B cell (primary cell): ENCODE data around the gene HTRA1. TPM values are rescaled to one million over a fixed set of nuclear protein-coding genes. Genes with fewer than 3 reads are reported as not detected.

ENCODE experiments used
- ATAC-seq: fragments of 200-7000 bp; cut with Tn5 transposase; one replicate; pipeline ENCODE4 v1.10.0; 2021; ENCODE audit warnings: low read depth, mild to moderate bottlenecking, moderate number of reproducible peaks, moderate library complexity
- CTCF ChIA-PET: fragments of 350-600 bp; sonication (Branson Sonifier 250); formaldehyde crosslinking; loops from one replicate; lab custom pipeline; 2021; ENCODE audit warnings: antibody characterized with exemption, inconsistent platforms; lab: Charles Lee
- POLR2A ChIA-PET: fragments of 350-600 bp; sonication (Branson Sonifier 250); formaldehyde crosslinking; loops from one replicate; lab custom pipeline; 2021; ENCODE audit warnings: antibody characterized with exemption; lab: Charles Lee
- DNase-seq: peaks from one replicate; pipeline ENCODE4 v3.0.0; 2013
- H2AFZ ChIP-seq: 2 replicates; pipeline ENCODE4 v1.6.1; 2012; ENCODE audit warnings: mild to moderate bottlenecking, low read depth, low read length; ENCODE audit not compliant: insufficient read depth, poor library complexity, severe bottlenecking
- H3K27ac ChIP-seq, 2 donors: 1 replicate in 1 of 2; 2 replicates in 1 of 2; pipeline ENCODE4 v1.5.1; 2012 to 2013; ENCODE audit warnings: low read length in 2 of 2, mild to moderate bottlenecking in 2 of 2, moderate library complexity in 1 of 2
- H3K27me3 ChIP-seq, 4 experiments: fragments of 200-600 bp in 1 of 4; sonication (generic) in 1 of 4; replicated peaks in 1 of 4; 1 replicate in 2 of 4; 2 replicates in 2 of 4; pipeline versions ENCODE4 v1.6.1 to v1.7.0; 2013 to 2016; ENCODE audit warnings: low read length in 3 of 4, mild to moderate bottlenecking in 2 of 4, mixed read lengths in 1 of 4, moderate library complexity in 1 of 4; ENCODE audit not compliant: insufficient read depth in 4 of 4, control insufficient read depth in 3 of 4; ENCODE audit errors: control extremely low read depth in 1 of 4
- H3K36me3 ChIP-seq, 2 experiments: replicated peaks in 1 of 2; 1 replicate in 1 of 2; 2 replicates in 1 of 2; pipeline versions ENCODE4 v1.6.1 to v1.7.1; 2013; ENCODE audit warnings: low read length in 1 of 2; ENCODE audit not compliant: insufficient read depth in 2 of 2, control insufficient read depth in 1 of 2; ENCODE audit errors: control extremely low read depth in 1 of 2, extremely low read depth in 1 of 2
- H3K4me1 ChIP-seq, 2 donors: fragments of 200-600 bp in 1 of 2; sonication (generic) in 1 of 2; 1 replicate in 1 of 2; 2 replicates in 1 of 2; pipeline versions ENCODE4 v1.5.1 to v1.6.1; 2013 to 2017; ENCODE audit warnings: low read length in 2 of 2; ENCODE audit not compliant: control insufficient read depth in 2 of 2, insufficient read depth in 2 of 2
- H3K4me2 ChIP-seq: replicated peaks from 2 replicates; pipeline ENCODE3; 2012; ENCODE audit warnings: mild to moderate bottlenecking, low read depth, low read length; ENCODE audit not compliant: poor library complexity, severe bottlenecking
- H3K4me3 ChIP-seq, 5 experiments: fragments of 200-600 bp in 1 of 5; sonication (generic) in 1 of 5; 1 replicate in 3 of 5; 2 replicates in 2 of 5; pipeline versions ENCODE4 v1.5.1 to v1.7.0; 2011 to 2016; ENCODE audit warnings: low read length in 4 of 5, mild to moderate bottlenecking in 4 of 5, low read depth in 2 of 5, control low read depth in 1 of 5, moderate library complexity in 1 of 5; ENCODE audit not compliant: insufficient read depth in 1 of 5; ENCODE audit errors: control extremely low read depth in 1 of 5, extremely low read depth in 1 of 5
- H3K79me2 ChIP-seq: fragments of 200-600 bp; sonication (generic); one replicate; pipeline ENCODE4 v1.6.0; 2016; ENCODE audit warnings: low read length; ENCODE audit not compliant: control insufficient read depth, insufficient read depth
- H3K9ac ChIP-seq: fragments of 200-600 bp; sonication (generic); 2 replicates; pipeline ENCODE4 v1.6.1; 2017; ENCODE audit warnings: mild to moderate bottlenecking, low read length, moderate library complexity
- H3K9me3 ChIP-seq, 3 donors: one replicate each; pipeline versions ENCODE4 v1.6.1 to v1.7.1; 2013; ENCODE audit warnings: low read length in 2 of 3; ENCODE audit not compliant: control insufficient read depth in 2 of 3, insufficient read depth in 1 of 3; ENCODE audit errors: control extremely low read depth in 1 of 3
- H4K20me1 ChIP-seq: 2 replicates; pipeline ENCODE4 v1.6.0; 2012; ENCODE audit warnings: mild to moderate bottlenecking, low read length; ENCODE audit not compliant: insufficient read depth, control insufficient read depth, poor library complexity, severe bottlenecking
- H3K27ac Mint-ChIP-seq: one replicate; pipeline ENCODE4 v1.8.0; 2021; ENCODE audit warnings: mixed read lengths
- H3K27me3 Mint-ChIP-seq: one replicate; pipeline ENCODE4 v1.8.0; 2021; ENCODE audit warnings: mixed read lengths
- H3K4me1 Mint-ChIP-seq: one replicate; pipeline ENCODE4 v1.8.0; 2021; ENCODE audit warnings: mixed read lengths
- H3K4me3 Mint-ChIP-seq: one replicate; pipeline ENCODE4 v1.8.0; 2021; ENCODE audit warnings: mixed read lengths
- H3K9me3 Mint-ChIP-seq: one replicate; pipeline ENCODE4 v1.8.0; 2022; ENCODE audit warnings: mixed read lengths; ENCODE audit not compliant: insufficient read depth
- EZH2 ChIP-seq: IDR thresholded peaks from 2 replicates; pipeline ENCODE4 v1.6.1; 2012; ENCODE audit warnings: borderline replicate concordance, low read depth, mild to moderate bottlenecking, moderate library complexity, low read length; ENCODE audit not compliant: insufficient read depth, poor library complexity, severe bottlenecking
- WGBS: methylation state at CpG from one replicate; pipeline ENCODE4 v1.1.5; 2013; ENCODE audit warnings: missing lambda C conversion rate; ENCODE audit not compliant: insufficient coverage; 5-methylcytosine and 5-hydroxymethylcytosine counted together
- intact Hi-C: fragments of 100-400 bp; cut with micrococcal nuclease; formaldehyde crosslinking; loops from one replicate; pipeline ENCODE4 v1.10.0; 2022
- polyA plus RNA-seq: library from polyadenylated mRNA; depleted of rRNA; stranded (reverse); fragments of >200 nt; gene quantifications from 2 replicates; pipeline ENCODE4 v1.2.3, GENCODE V29; 2012
- total RNA-seq, 2 donors: library from RNA; stranded (reverse); fragments of 120-200 nt in 1 of 2; gene quantifications; 1 replicate in 1 of 2; 2 replicates in 1 of 2; pipeline versions ENCODE4 v1.2.3 to v1.2.4, GENCODE V29; 2013 to 2022
- TF ChIP-seq, protein P1 (sequence below): fragments of 200-600 bp; IDR thresholded peaks from one replicate; pipeline ENCODE4 v1.8.0; 2022; ENCODE audit warnings: antibody characterized with exemption, mild to moderate bottlenecking

HTRA1 gene
- total and polyA plus RNA-seq, 2 donors (not counting 1 experiment from before 2014, with no cell fraction given), result not detected

- Histone ChIP-seq H3K36me3 (peaks cover 0 to 2% of the 10 kb centered on the region in 2 experiments), H4K20me1 (no peaks in the 10 kb centered on the region), H2AFZ (no peak overlapping the region), H3K4me2 (no peak overlapping the region), H3K9me3 (peaks cover 1 to 5% (median 4%) of the 10 kb centered on the region in 3 donors), H3K4me3 (no peak overlapping the region), H3K4me1 (no peaks in the 10 kb centered on the region), H3K27me3 (no peaks in the 10 kb centered on the region), H3K9ac (no peak overlapping the region), H3K79me2 (no peaks in the 10 kb centered on the region), H3K27ac (no peak overlapping the region)
- DNase-seq (peak; percentile 66), ATAC-seq (no peak)
- intact Hi-C loops, result loop anchor here (1.0 kb wide), 2 partner anchors 93 to 137 kb away; no protein-coding TSS in a partner anchor
- TF ChIP-seq EZH2, result no peak
- TF ChIP-seq, protein P1, sequence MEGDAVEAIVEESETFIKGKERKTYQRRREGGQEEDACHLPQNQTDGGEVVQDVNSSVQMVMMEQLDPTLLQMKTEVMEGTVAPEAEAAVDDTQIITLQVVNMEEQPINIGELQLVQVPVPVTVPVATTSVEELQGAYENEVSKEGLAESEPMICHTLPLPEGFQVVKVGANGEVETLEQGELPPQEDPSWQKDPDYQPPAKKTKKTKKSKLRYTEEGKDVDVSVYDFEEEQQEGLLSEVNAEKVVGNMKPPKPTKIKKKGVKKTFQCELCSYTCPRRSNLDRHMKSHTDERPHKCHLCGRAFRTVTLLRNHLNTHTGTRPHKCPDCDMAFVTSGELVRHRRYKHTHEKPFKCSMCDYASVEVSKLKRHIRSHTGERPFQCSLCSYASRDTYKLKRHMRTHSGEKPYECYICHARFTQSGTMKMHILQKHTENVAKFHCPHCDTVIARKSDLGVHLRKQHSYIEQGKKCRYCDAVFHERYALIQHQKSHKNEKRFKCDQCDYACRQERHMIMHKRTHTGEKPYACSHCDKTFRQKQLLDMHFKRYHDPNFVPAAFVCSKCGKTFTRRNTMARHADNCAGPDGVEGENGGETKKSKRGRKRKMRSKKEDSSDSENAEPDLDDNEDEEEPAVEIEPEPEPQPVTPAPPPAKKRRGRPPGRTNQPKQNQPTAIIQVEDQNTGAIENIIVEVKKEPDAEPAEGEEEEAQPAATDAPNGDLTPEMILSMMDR, result peak; percentile 88
- ChIA-PET CTCF (interaction anchor here (0.7 to 6.9 kb wide), 32 partner anchors 8 to 1123 kb away, joined by 3 to 138 read pairs (median 4); partner anchors contain the start of gene PLEKHA1), POLR2A (no interaction called here)
- H3K4me3 Mint-ChIP-seq, result no peak overlapping the region
- H3K27ac Mint-ChIP-seq, result no peak overlapping the region
- no peaks in the 10 kb centered on the region for H3K27me3 Mint-ChIP-seq
- no CpG with 5 or more reads among the region's 3 CpGs for WGBS
- H3K9me3 Mint-ChIP-seq, result peaks cover under 1% of the 10 kb centered on the region
- peaks cover 3% of the 10 kb centered on the region for H3K4me1 Mint-ChIP-seq
Measured at GRCh38 chr10:122435212-122435827, 26.0 kb upstream of the HTRA1 start.

DNA sequence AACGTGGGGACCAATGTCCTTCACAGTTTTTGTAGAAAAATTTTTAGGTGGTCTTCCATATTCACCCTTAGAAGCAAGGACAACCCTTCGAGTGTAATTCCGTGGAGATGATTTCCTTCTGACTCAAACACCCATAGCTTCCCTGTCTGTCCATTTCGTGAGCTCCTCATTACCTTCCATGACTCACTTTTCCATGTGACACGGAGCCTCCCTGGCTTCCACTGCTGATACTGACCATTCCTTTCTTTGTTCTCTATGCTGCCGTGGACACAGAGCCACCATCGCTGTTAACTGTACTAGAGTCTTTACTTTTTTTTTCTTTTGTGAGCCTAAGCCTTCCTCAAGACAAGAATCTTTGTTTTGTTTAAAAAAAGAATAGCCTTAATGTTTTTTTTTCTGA is 19.4 kb upstream of the HTRA1 start:
- H3K27me3 Mint-ChIP-seq, result peaks cover 13% of the 10 kb centered on the region
- H3K4me2 ChIP-seq, result no peak overlapping the region
- ChIA-PET CTCF (interaction anchor here (0.8 to 1.8 kb wide), 4 partner anchors 98 to 174 kb away, joined by 3 to 4 read pairs (median 4); no protein-coding TSS in a partner anchor), POLR2A (interaction anchor here (0.7 kb wide), 1 partner anchor 641 kb away, joined by 3 read pairs; no protein-coding TSS in a partner anchor)
- WGBS, result 76% methylated on average over 2 of the region's 7 CpGs
- peaks cover 2% of the 10 kb centered on the region for H3K9me3 Mint-ChIP-seq
- no peaks in the 10 kb centered on the region for H3K27me3 ChIP-seq
- no peaks in the 10 kb centered on the region for H4K20me1 ChIP-seq
- no peak for DNase-seq
- no peak for ATAC-seq
- intact Hi-C loops, result no loop called here
- TF ChIP-seq, protein P1, result no peak
- TF ChIP-seq EZH2, result no peak
- no peaks in the 10 kb centered on the region for H3K36me3 ChIP-seq
- no peak overlapping the region for H3K27ac Mint-ChIP-seq
- H3K79me2 ChIP-seq, result no peaks in the 10 kb centered on the region
- H3K9me3 ChIP-seq, result peaks cover 2 to 5% (median 4%) of the 10 kb centered on the region in 3 donors
- no peaks in the 10 kb centered on the region for H3K4me1 ChIP-seq
- no peak overlapping the region for H3K4me3 Mint-ChIP-seq
- no peak overlapping the region for H3K4me3 ChIP-seq
- no peaks in the 10 kb centered on the region for H3K4me1 Mint-ChIP-seq
- no peak overlapping the region for H3K9ac ChIP-seq
- H3K27ac ChIP-seq, result no peak overlapping the region
- no peak overlapping the region for H2AFZ ChIP-seq
